HEK293 (cell line): ENCODE results near the gene MTHFD1.
A peak's percentile ranks its signal among the peaks of the same experiment; 100 is the strongest.

ENCODE experiments used
- CTCF ChIP-seq: fragments of 450-650 bp; formaldehyde crosslinking; IDR thresholded peaks from 2 replicates; pipeline ENCODE4 v1.5.1; 2016; ENCODE audit warnings: missing biosample characterization, missing genetic modification characterization
- KLF8 ChIP-seq: fragments of 450-650 bp; formaldehyde crosslinking; IDR thresholded peaks from 2 replicates; pipeline ENCODE4 v1.5.1; 2016; ENCODE audit warnings: missing biosample characterization, missing genetic modification characterization
- PRDM10 ChIP-seq: fragments of 450-650 bp; formaldehyde crosslinking; IDR thresholded peaks from 2 replicates; pipeline ENCODE4 v1.5.1; 2016; ENCODE audit warnings: missing biosample characterization, missing genetic modification characterization
- REST ChIP-seq: fragments of 450-650 bp; formaldehyde crosslinking; IDR thresholded peaks from 2 replicates; pipeline ENCODE4 v1.5.1; 2016; ENCODE audit warnings: missing biosample characterization, missing genetic modification characterization
- SP2 ChIP-seq: fragments of 450-650 bp; formaldehyde crosslinking; IDR thresholded peaks from 2 replicates; pipeline ENCODE4 v1.5.1; 2016; ENCODE audit warnings: missing biosample characterization, missing genetic modification characterization
- SP7 ChIP-seq: fragments of 450-650 bp; formaldehyde crosslinking; IDR thresholded peaks from 2 replicates; pipeline ENCODE4 v1.5.1; 2016; ENCODE audit warnings: missing biosample characterization, missing genetic modification characterization
- ZFP3 ChIP-seq: fragments of 450-650 bp; formaldehyde crosslinking; IDR thresholded peaks from 2 replicates; pipeline ENCODE4 v1.5.1; 2016; ENCODE audit warnings: low read depth, missing biosample characterization, missing genetic modification characterization
- ZNF148 ChIP-seq: fragments of 450-650 bp; formaldehyde crosslinking; IDR thresholded peaks from 2 replicates; pipeline ENCODE4 v1.5.0; 2017; ENCODE audit warnings: missing biosample characterization, missing genetic modification characterization, borderline replicate concordance
- ZNF169 ChIP-seq: fragments of 450-650 bp; formaldehyde crosslinking; IDR thresholded peaks from 2 replicates; pipeline ENCODE4 v1.5.1; 2016; ENCODE audit warnings: missing biosample characterization, missing genetic modification characterization
- ZNF19 ChIP-seq: fragments of 450-650 bp; formaldehyde crosslinking; IDR thresholded peaks from 2 replicates; pipeline ENCODE4; 2016; ENCODE audit warnings: missing biosample characterization, missing genetic modification characterization, low read depth
- ZNF202 ChIP-seq: fragments of 450-650 bp; formaldehyde crosslinking; IDR thresholded peaks from 2 replicates; pipeline ENCODE4 v1.5.1; 2016; ENCODE audit warnings: missing biosample characterization, missing genetic modification characterization, borderline replicate concordance
- ZNF292 ChIP-seq: fragments of 450-650 bp; formaldehyde crosslinking; IDR thresholded peaks from 2 replicates; pipeline ENCODE4 v1.5.1; 2016; ENCODE audit warnings: low read depth, missing biosample characterization, missing genetic modification characterization, borderline replicate concordance
- ZNF335 ChIP-seq: fragments of 450-650 bp; formaldehyde crosslinking; conservative IDR thresholded peaks from 2 replicates; pipeline ENCODE4 v1.5.1; 2016; ENCODE audit warnings: missing biosample characterization, missing genetic modification characterization
- ZNF37A ChIP-seq: fragments of 450-650 bp; IDR thresholded peaks from 2 replicates; pipeline ENCODE4 v1.5.1; 2018; ENCODE audit warnings: missing biosample characterization, missing genetic modification characterization
- ZNF416 ChIP-seq: fragments of 450-650 bp; formaldehyde crosslinking; IDR thresholded peaks from 2 replicates; pipeline ENCODE4 v1.5.1; 2016; ENCODE audit warnings: missing biosample characterization, missing genetic modification characterization
- ZNF521 ChIP-seq: fragments of 450-650 bp; formaldehyde crosslinking; IDR thresholded peaks from 2 replicates; pipeline ENCODE4 v1.5.1; 2017; ENCODE audit warnings: missing biosample characterization, mild to moderate bottlenecking, missing genetic modification characterization
- ZNF670 ChIP-seq: fragments of 450-650 bp; formaldehyde crosslinking; IDR thresholded peaks from 2 replicates; pipeline ENCODE4 v1.5.1; 2016; ENCODE audit warnings: missing biosample characterization, missing genetic modification characterization, low read depth
- ZNF677 ChIP-seq: fragments of 450-650 bp; IDR thresholded peaks from 2 replicates; pipeline ENCODE4 v1.5.0; 2018; ENCODE audit warnings: missing biosample characterization, mild to moderate bottlenecking, missing genetic modification characterization, moderate library complexity
- ZNF692 ChIP-seq: fragments of 450-650 bp; formaldehyde crosslinking; IDR thresholded peaks from 2 replicates; pipeline ENCODE4 v1.5.1; 2016; ENCODE audit warnings: missing biosample characterization, missing genetic modification characterization
- ZNF837 ChIP-seq: fragments of 450-650 bp; formaldehyde crosslinking; IDR thresholded peaks from 2 replicates; pipeline ENCODE4 v1.5.1; 2016; ENCODE audit warnings: missing biosample characterization, missing genetic modification characterization
- ZNF843 ChIP-seq: fragments of 450-650 bp; formaldehyde crosslinking; IDR thresholded peaks from 2 replicates; pipeline ENCODE4 v1.5.1; 2016; ENCODE audit warnings: missing biosample characterization, missing genetic modification characterization

The MTHFD1 gene

GRCh38 chr14:64465191-64465822, 77.2 kb downstream of the MTHFD1 start, which contains the start of gene AKAP5 (continued):
- TF ChIP-seq ZNF148 (tag by site-specific recombination): no peak
- no peak for TF ChIP-seq ZNF37A (tag by site-specific recombination)
- no peak for TF ChIP-seq ZNF292 (tag by site-specific recombination)
- no peak for TF ChIP-seq ZNF202 (tag by site-specific recombination)
- TF ChIP-seq ZNF19: no peak
- TF ChIP-seq ZNF843: no peak
- no peak for TF ChIP-seq ZNF677 (tag by site-specific recombination)
- TF ChIP-seq ZNF416 (tag by site-specific recombination): no peak
- TF ChIP-seq SP2: peak; percentile 46
- TF ChIP-seq KLF8 (tag by site-specific recombination): no peak
- TF ChIP-seq ZNF169: no peak
- TF ChIP-seq ZNF670: no peak
- TF ChIP-seq PRDM10 (tag by site-specific recombination): no peak
- peak; percentile 86 for TF ChIP-seq ZNF692 (tag by site-specific recombination)
- TF ChIP-seq ZNF837 (tag by site-specific recombination): no peak
- TF ChIP-seq ZFP3 (tag by site-specific recombination): no peak
- no peak for TF ChIP-seq REST (tag by site-specific recombination)
- no peak for TF ChIP-seq ZNF521
- TF ChIP-seq SP7 (tag by site-specific recombination): no peak
- TF ChIP-seq ZNF335 (tag by site-specific recombination): peak; percentile 81
- no peak for TF ChIP-seq CTCF (tag by site-specific recombination)
